ENCODE results near the gene UQCR11.

The UQCR11 gene

DNA sequence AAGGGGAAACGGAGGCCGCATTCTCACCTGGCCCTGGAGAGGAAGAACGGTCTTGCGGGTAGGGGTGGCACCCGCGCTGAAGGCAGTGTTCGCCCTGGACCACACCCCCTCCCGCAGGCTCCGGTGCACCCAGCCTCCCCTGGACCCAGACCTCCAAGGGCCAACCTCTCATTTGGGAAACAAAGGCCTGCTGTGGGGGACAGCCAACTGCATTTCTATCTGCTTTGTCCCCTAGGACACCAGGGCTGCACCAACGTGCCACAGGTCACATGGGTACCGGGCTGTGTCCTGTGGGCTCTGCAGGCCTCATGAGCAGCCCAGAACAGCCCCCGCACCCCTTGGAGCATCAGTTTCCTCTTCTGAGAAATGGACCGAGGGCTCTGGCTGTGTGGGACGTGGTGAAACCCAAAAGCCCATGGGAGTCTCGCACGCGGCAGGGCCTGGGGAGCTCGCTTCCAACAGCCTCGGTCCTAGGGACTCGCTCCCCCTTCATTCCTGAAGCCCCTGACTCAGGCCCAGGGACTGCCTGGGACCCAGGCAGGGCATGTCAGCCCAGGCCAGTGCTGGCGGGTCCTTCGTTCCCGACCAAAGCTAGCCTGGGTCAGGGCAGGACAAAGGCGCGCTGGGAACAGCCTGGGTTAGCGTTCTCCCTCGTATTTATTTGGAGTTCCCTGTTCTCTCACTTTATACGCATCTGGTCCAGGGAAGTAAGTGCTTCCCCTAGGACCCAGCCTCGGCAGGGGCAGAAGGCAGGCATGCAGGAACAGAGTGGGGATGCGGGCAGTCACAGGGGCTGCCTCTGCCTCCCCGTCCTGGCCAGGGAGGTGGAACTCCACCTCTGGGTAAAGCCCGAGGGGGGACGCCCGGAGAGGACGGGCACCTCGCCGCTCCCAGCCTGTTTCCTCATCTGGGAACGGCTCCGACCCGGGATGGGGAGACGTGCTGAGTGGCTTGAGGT, 42.5 kb upstream of the UQCR11 start:
- peak overlapping the region; percentile 45; the same call in 1 of the 2 replicates for H3K9ac ChIP-seq (ENCODE audit: low read length)
- H3K79me2 ChIP-seq (ENCODE audit: low read length), result peaks cover 95% of the 10 kb centered on the region
- H3K4me2 ChIP-seq (ENCODE audit: low read length), result peak overlapping the region; percentile 82
- no peaks in the 10 kb centered on the region for H3K27me3 ChIP-seq (ENCODE audit: low read depth, low read length)
- peak overlapping the region; percentile 83; the same call in 1 of the 2 replicates for H3K4me3 ChIP-seq (ENCODE audit: low read length)
- no peak for TF ChIP-seq EZH2phosphoT487 (IDR thresholded peaks at IDR 0.05; ENCODE audit: low read depth)
- H3K9me3 ChIP-seq (ENCODE audit: insufficient read depth, low read length), result no peaks in the 10 kb centered on the region
- H2AFZ ChIP-seq (ENCODE audit: low read depth, low read length), result no peak overlapping the region
- H3K4me1 ChIP-seq (ENCODE audit: low read length), result peaks cover 30% of the 10 kb centered on the region
- peaks cover 78% of the 10 kb centered on the region for H4K20me1 ChIP-seq (ENCODE audit: insufficient read depth, low read length)
- peaks cover 57% of the 10 kb centered on the region for H3K36me3 ChIP-seq (replicated peaks; ENCODE audit: low read depth, low read length)
- H3K27ac ChIP-seq (ENCODE audit: low read length), result peak overlapping the region; percentile 79

DNA sequence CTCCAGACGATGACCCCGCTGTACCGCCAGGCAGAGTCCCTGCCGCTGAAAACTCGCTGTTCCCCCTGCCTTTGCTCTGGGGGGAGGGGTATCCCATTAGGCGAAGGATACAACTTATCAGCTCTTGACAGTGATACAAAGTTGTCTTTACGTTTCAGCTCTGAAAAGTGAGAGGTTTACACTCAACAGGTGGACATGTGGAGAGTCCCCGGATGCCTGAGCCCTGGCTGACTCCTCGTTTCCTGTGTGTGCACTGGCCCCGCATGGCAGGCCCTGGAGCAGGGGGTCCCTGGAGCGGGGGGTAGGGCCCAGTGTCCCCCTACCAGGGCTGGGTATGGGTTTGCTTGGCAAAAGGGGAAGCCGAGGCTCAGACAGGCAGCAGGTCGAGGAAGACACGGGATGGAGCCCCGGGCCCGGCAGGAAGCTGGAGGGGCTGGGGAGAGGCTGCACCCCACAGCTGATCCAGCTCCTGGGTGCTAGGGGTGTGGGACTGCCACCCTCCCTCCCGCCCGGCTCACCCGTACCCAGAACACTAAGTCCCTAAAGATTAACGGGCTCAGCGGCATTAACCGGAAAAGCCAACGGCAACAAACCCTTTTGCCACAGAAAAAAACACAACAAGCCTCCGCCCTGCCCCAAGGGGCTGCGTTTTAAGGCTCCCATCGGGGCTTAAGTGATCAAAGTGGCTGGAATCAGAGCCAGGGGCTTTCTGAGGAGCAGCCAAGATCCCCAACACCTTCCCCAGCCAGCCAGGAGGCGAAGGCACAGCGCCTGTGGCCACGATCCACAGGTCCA, 41.6 kb upstream of the UQCR11 start:
- H3K4me2 ChIP-seq (ENCODE audit: low read length), result no peak overlapping the region
- peaks cover 99% of the 10 kb centered on the region for H3K79me2 ChIP-seq (ENCODE audit: low read length)
- H3K36me3 ChIP-seq (replicated peaks; ENCODE audit: low read depth, low read length), result peaks cover 66% of the 10 kb centered on the region
- no peak overlapping the region for H2AFZ ChIP-seq (ENCODE audit: low read depth, low read length)
- TF ChIP-seq, protein P1, sequence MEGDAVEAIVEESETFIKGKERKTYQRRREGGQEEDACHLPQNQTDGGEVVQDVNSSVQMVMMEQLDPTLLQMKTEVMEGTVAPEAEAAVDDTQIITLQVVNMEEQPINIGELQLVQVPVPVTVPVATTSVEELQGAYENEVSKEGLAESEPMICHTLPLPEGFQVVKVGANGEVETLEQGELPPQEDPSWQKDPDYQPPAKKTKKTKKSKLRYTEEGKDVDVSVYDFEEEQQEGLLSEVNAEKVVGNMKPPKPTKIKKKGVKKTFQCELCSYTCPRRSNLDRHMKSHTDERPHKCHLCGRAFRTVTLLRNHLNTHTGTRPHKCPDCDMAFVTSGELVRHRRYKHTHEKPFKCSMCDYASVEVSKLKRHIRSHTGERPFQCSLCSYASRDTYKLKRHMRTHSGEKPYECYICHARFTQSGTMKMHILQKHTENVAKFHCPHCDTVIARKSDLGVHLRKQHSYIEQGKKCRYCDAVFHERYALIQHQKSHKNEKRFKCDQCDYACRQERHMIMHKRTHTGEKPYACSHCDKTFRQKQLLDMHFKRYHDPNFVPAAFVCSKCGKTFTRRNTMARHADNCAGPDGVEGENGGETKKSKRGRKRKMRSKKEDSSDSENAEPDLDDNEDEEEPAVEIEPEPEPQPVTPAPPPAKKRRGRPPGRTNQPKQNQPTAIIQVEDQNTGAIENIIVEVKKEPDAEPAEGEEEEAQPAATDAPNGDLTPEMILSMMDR (IDR thresholded peaks at IDR 0.05; ENCODE audit: low read depth, low read length), result no peak
- no peak for TF ChIP-seq EZH2phosphoT487 (IDR thresholded peaks at IDR 0.05; ENCODE audit: low read depth)
- no peak overlapping the region for H3K27ac ChIP-seq (ENCODE audit: low read length)
- no peak overlapping the region for H3K9ac ChIP-seq (ENCODE audit: low read length)
- no peak overlapping the region for H3K4me3 ChIP-seq (ENCODE audit: low read length)
- peaks cover 30% of the 10 kb centered on the region for H3K4me1 ChIP-seq (ENCODE audit: low read length)
- no peaks in the 10 kb centered on the region for H3K27me3 ChIP-seq (ENCODE audit: low read depth, low read length)
- H4K20me1 ChIP-seq (ENCODE audit: insufficient read depth, low read length), result peaks cover 87% of the 10 kb centered on the region
- H3K9me3 ChIP-seq (ENCODE audit: insufficient read depth, low read length), result no peaks in the 10 kb centered on the region

DNA sequence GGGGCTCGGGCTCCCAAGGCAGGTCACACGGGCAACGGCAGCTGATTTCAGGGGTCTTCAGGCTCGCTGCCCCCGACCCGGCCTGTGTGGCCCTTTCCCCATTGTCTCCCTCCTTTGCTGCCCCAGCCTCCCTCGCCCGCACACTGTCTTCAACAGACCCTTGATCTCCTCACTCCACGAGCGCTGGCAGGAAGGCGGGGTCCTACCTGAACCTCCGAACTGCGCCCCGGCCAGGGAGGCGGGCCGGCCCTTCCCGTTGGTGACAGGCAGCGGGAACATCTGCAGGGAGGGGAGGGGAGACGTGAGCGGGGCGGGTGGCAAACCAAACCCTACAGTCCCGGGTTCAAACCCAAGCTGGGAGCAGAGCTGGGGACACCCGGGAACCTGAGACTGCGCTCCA, 40.9 kb upstream of the UQCR11 start:
- H3K4me1 ChIP-seq (ENCODE audit: low read length), result peaks cover 30% of the 10 kb centered on the region
- no peak overlapping the region for H3K4me3 ChIP-seq (ENCODE audit: low read length)
- H4K20me1 ChIP-seq (ENCODE audit: insufficient read depth, low read length), result peaks cover 87% of the 10 kb centered on the region
- no peak for TF ChIP-seq EZH2phosphoT487 (IDR thresholded peaks at IDR 0.05; ENCODE audit: low read depth)
- H3K4me2 ChIP-seq (ENCODE audit: low read length), result no peak overlapping the region
- H3K9ac ChIP-seq (ENCODE audit: low read length), result no peak overlapping the region
- no peaks in the 10 kb centered on the region for H3K9me3 ChIP-seq (ENCODE audit: insufficient read depth, low read length)
- no peak overlapping the region for H2AFZ ChIP-seq (ENCODE audit: low read depth, low read length)
- H3K27ac ChIP-seq (ENCODE audit: low read length), result no peak overlapping the region
- peaks cover 99% of the 10 kb centered on the region for H3K79me2 ChIP-seq (ENCODE audit: low read length)
- H3K27me3 ChIP-seq (ENCODE audit: low read depth, low read length), result no peaks in the 10 kb centered on the region
- H3K36me3 ChIP-seq (replicated peaks; ENCODE audit: low read depth, low read length), result peaks cover 71% of the 10 kb centered on the region

DNA sequence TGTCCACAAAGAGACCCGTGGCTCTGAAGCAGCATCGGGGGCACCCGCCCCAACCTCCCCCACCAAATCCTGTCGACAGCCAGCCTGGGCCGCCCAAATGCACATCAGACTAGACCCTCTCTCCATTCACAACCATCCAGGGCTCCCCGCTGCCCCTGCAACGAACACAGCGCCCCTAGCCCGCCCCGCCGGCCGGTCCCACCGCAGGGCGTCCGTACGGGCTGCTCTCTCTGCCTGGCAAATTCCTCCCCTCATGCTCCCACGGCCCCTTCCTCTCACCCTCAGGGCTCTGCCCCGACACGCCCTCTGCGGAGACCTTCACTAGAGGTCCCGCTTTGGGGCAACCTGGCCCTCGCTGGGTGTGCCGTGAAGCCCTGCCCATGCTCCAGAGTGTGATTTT, 40.0 kb upstream of the UQCR11 start:
- H3K79me2 ChIP-seq (ENCODE audit: low read length), result peaks cover 99% of the 10 kb centered on the region
- no peak overlapping the region for H3K9ac ChIP-seq (ENCODE audit: low read length)
- H3K27me3 ChIP-seq (ENCODE audit: low read depth, low read length), result no peaks in the 10 kb centered on the region
- H4K20me1 ChIP-seq (ENCODE audit: insufficient read depth, low read length), result peaks cover 81% of the 10 kb centered on the region
- H3K9me3 ChIP-seq (ENCODE audit: insufficient read depth, low read length), result no peaks in the 10 kb centered on the region
- no peak for TF ChIP-seq EZH2phosphoT487 (IDR thresholded peaks at IDR 0.05; ENCODE audit: low read depth)
- TF ChIP-seq, protein P1 (IDR thresholded peaks at IDR 0.05; ENCODE audit: low read depth, low read length), result no peak
- no peak overlapping the region for H3K4me2 ChIP-seq (ENCODE audit: low read length)
- H3K4me1 ChIP-seq (ENCODE audit: low read length), result peaks cover 25% of the 10 kb centered on the region
- no peak overlapping the region for H3K4me3 ChIP-seq (ENCODE audit: low read length)
- no peak overlapping the region for H3K27ac ChIP-seq (ENCODE audit: low read length)
- peaks cover 72% of the 10 kb centered on the region for H3K36me3 ChIP-seq (replicated peaks; ENCODE audit: low read depth, low read length)
- no peak overlapping the region for H2AFZ ChIP-seq (ENCODE audit: low read depth, low read length)
